GM11168 (cell line): ENCODE results near the gene MYO3A.
"Not testable (repeated sequence)": the region's sequence is repeated elsewhere in the genome, so short reads cannot be mapped to it uniquely, and the experiment has no call there.

Experiments used
- in situ Hi-C: fragments of 300-500 bp; cut with MboI; formaldehyde crosslinking; loops from one replicate; pipeline ENCODE4 v1.12.0; 2022; ENCODE audit warnings: low sequenced_read_pairs; ENCODE audit not compliant: unreplicated experiment

The MYO3A gene

GRCh38 chr10:25966844-25967243, 32.8 kb downstream of the MYO3A start:
- in situ Hi-C loops = no loop called here

- in situ Hi-C loops = no loop called here
Measured at GRCh38 chr10:25972631-25973030, 38.6 kb downstream of the MYO3A start.

DNA sequence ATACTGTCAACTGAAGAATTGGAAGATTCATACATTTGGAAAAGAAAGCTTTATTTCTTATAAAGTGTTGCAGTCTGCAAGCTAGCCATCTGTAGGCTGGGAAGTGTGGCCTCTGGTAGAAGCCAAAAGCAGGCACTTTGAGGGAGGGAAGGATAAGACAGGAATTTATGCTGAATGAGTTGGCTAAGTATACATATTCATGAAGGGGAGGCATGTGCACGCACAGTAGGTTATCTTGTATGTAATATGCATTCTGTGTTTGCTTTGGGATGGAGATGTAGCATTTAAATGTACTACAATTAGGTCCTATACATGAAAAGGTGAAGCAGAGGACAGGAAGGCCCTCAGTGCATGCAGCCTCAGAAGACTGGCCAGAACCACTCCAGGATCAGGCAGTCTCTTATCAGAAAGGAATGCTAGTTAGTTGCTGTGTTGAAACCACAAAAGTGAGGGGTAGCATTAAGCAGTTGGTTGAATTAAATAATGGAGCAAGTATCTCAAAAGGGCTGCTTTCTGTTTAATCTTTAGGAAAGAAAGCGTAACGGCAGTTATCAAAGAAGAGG, 40.9 kb downstream of the MYO3A start:
- in situ Hi-C loops = no loop called here

GRCh38 chr10:25978771-25979170, 44.7 kb downstream of the MYO3A start:
- in situ Hi-C loops = no loop called here

DNA sequence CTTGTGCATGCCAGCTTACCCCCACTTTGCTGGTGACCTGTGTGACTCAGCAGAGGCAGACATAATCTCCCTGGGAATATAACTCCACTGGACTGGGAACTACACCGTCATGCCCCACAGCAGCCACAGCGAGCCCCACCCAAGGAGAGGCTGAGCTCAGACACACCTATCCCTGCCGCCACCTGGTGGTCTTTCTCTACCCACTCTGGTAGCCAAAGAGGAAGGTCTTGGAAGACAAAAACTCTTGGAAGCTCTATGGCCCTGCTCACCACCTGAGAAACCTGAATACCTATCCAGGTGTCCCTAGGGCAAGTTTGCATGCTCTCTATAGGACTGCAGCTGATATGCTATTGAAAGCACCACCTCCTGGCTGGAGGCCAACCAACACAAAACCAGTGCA, 48.1 kb downstream of the MYO3A start:
- in situ Hi-C loops = no loop called here

- in situ Hi-C loops = no loop called here
Measured at GRCh38 chr10:25988583-25988982, 54.6 kb downstream of the MYO3A start.

DNA sequence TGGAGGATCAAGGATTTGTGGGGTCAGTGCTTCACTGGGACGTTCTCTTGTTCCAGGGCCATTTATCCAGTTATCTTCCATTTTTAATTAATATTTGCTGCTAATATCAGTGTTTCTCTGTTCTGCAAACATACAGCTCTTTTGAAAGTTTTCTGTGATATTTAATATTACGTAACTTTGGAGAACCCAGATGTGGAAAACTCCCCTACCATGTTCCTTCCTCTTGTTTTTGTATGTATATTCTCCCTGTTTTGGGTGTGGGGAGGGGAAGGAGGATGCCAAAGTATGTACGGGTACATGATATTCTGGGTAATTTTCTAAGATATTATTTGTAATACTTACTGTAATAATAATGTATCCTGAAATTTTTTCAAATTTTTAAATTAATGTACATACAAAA, 55.9 kb downstream of the MYO3A start:
- in situ Hi-C loops = no loop called here

DNA sequence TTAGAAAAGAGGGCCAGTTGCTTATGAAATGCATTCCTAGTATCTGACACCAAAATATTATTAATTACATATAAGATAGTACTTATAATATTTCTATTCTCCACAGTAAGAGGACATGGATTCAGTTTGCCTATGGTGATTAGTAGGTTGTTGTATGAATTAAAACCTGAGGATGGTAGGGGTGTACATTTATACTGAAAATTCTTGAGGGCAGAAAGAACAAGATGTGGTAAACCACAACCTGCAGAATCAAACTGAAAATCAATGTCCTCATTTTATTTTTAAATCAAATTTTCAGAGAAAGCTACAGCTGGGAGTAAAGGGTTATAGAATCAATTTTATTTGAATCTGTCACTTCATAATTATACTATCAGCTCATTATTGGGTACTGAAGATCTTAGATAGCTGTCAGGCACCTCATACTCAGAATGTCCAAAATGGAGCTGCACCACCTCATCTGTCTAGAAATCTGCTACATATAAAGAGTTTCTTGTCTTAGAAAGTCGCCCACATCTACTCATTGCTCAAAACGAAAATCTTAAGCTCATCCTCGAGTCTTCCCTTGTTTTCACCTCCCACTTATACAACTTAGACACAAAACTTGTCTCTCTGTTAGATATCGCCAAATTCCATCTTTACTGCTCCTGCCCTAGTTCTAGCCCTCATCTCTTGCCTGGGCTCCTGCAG, 65.4 kb downstream of the MYO3A start:
- in situ Hi-C loops = no loop called here

DNA sequence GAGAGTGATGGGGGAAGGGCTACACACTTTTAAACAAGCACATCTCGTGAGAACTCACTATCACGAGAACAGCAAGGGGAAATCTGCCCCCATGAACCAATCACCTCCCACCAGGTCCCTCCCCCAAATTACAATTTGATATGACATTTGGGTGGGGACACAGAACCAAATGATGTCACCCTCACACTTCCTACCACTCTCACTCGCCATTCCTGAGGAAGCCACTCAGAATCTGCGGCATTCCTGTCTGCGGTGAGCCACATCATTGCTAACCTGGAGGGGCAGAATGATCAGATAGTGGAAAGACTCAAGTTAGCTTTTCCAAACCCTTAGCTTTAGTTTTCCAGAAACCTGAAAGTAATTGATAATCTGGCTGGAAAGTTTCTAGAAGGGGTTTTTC, 66.9 kb downstream of the MYO3A start:
- in situ Hi-C loops = no loop called here

- in situ Hi-C loops = not testable (repeated sequence)
Measured at GRCh38 chr10:26002466-26002865, 68.4 kb downstream of the MYO3A start.

GRCh38 chr10:26015092-26015491, 81.1 kb downstream of the MYO3A start:
- in situ Hi-C loops = no loop called here

DNA sequence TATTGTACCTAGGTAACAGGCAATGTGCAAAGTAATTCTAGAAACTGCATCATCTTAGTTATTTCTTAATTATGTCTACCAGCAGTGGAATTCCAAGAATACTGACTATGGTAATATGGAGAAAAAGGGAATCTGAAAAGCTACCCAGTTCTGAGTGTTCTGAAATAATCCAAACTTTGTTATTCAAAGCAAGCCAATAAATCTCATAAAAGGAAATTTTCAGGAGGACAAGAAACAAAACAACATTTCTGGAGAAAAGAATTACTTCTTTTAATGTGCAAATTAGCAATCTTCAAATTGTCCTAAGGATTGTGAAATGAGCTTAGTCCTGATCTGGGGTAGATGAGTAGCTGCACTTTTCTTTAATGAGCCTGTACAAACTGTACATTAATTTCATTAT, 88.8 kb downstream of the MYO3A start:
- in situ Hi-C loops = no loop called here

- in situ Hi-C loops = no loop called here
Measured at GRCh38 chr10:26024303-26024702, 90.3 kb downstream of the MYO3A start.

DNA sequence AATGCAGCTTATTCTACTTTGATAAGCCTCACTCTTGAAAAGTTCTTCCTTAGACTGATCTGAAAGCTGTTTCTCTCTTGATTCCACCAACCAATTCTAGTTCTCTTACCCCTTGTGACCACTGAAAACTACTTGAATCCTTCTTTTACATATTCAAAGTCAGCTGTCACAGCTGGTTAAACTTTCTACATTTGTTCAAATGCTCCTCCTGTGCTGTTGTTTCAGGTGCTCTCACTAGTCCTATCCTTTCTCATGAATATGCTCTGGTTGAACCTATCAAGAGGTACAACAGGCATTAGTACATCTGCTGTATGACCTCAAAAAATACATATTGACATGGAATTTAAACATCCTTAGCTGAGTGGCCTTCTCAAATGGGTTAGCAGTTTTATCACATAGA, 91.5 kb downstream of the MYO3A start:
- in situ Hi-C loops = no loop called here

DNA sequence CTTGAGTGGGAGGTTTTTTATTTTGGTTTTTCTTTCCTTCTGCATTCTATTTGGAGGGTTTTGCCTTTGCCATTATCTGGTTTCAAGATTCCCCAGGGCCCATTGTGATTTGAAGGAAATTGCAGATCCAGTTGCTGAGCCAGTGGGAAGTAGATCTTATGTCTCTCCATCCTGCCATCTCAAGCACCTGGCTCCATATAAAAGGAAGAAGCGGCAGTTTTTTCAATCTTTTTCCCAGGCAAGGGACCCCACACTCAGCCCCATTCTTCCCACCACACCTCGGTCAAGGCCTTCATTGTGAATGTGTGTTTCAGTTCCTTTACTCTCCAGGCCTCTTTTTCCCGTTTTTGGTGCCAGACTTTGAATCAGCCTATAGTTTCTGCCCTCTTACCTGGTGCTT, 95.8 kb downstream of the MYO3A start:
- in situ Hi-C loops = no loop called here

GRCh38 chr10:26031300-26031699, 97.3 kb downstream of the MYO3A start:
- in situ Hi-C loops = no loop called here

GRCh38 chr10:26043469-26043868, 109.4 kb downstream of the MYO3A start:
- in situ Hi-C loops = no loop called here

- in situ Hi-C loops = no loop called here
Measured at GRCh38 chr10:26044141-26044749, 110.2 kb downstream of the MYO3A start.

DNA sequence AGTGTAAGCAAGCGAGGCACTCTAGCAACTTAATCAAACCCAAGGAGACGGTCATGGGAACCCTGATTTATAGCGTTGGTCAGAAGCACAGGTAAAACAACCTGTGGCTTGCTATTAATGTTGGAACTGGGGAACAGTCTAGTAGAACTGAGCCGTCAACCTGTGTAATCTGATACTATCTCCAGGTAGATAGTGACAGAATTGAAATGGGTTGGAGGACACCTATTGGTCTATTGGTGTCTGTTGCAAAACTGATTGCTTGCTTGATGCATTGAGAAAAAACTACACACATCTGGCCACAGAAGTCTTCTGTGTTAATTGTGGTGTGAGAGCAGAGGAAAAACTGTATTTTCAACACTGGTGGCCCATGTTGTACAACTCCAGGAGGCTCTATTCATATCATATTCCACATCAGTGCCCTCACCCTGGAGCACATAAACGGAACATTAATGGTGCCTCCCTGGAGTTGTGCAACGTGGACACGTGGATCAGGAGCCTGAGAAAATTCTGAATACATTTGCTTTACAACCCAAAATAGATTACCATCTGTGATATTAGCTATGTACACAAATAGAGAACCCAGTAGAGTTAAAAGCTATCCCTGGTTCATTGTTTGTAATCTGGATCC, 112.2 kb downstream of the MYO3A start:
- in situ Hi-C loops = no loop called here

GRCh38 chr10:26048756-26049155, 114.7 kb downstream of the MYO3A start:
- in situ Hi-C loops = no loop called here

DNA sequence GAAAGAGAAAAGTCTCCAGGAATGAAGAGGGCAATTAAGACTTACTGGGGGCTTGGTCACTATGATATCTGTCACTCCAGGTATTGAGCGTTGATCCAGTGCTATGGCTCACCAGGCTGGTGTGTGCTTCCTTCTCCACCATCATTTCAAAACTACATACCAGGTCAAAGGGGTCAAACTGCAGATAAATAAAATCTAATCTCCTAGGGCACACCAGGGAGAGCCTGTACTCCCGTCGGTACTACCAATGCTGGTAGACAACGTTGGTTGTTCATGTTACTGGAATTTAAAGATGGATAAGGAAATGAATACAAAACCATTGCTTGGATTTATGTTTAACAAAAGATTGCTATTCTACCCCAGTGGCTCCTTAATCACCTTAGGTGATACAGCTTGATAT, 118.3 kb downstream of the MYO3A start:
- in situ Hi-C loops = no loop called here
